Activated CD8-positive, alpha-beta T cell treated with anti-CD3 and anti-CD28 coated beads for 36 hours (primary cell): Measurements from ENCODE around the gene RPS6KA2. TPM values are rescaled to one million over a fixed set of nuclear protein-coding genes. Genes with fewer than 3 reads are reported as not detected.

Experiments used
- ATAC-seq: fragments of 200-7000 bp; cut with Tn5 transposase; one replicate; pipeline ENCODE4 v1.10.0; 2021; ENCODE audit warnings: mild to moderate bottlenecking, moderate library complexity
- CTCF ChIA-PET: fragments of 350-600 bp; sonication (Branson Sonifier 250); formaldehyde crosslinking; loops from one replicate; lab custom pipeline; 2021; ENCODE audit warnings: antibody characterized with exemption; lab: Charles Lee
- POLR2A ChIA-PET: fragments of 350-600 bp; sonication (Branson Sonifier 250); formaldehyde crosslinking; loops from one replicate; lab custom pipeline; 2021; ENCODE audit warnings: antibody characterized with exemption; lab: Charles Lee
- DNase-seq: peaks from one replicate; pipeline ENCODE4 v3.0.0-alpha.2; 2020
- H3K27ac Mint-ChIP-seq: one replicate; pipeline ENCODE4 v1.8.0; 2021; ENCODE audit warnings: mild to moderate bottlenecking, mixed read lengths
- H3K27me3 Mint-ChIP-seq: one replicate; pipeline ENCODE4 v1.8.0; 2021; ENCODE audit warnings: mixed read lengths
- H3K36me3 Mint-ChIP-seq: one replicate; pipeline ENCODE4 v1.8.0; 2021; ENCODE audit warnings: low read depth, mixed read lengths
- H3K4me1 Mint-ChIP-seq: one replicate; pipeline ENCODE4 v1.8.0; 2021; ENCODE audit warnings: low read depth, mixed read lengths
- H3K4me3 Mint-ChIP-seq: one replicate; pipeline ENCODE4 v1.8.0; 2021; ENCODE audit warnings: mild to moderate bottlenecking, moderate library complexity, mixed read lengths
- H3K9me3 Mint-ChIP-seq: one replicate; pipeline ENCODE4 v1.8.0; 2021; ENCODE audit warnings: mixed read lengths
- CTCF ChIP-seq: fragments of 200-600 bp; IDR thresholded peaks from one replicate; pipeline ENCODE4 v1.8.0; 2022; ENCODE audit warnings: antibody characterized with exemption, mild to moderate bottlenecking
- intact Hi-C: fragments of 100-400 bp; cut with micrococcal nuclease; formaldehyde crosslinking; loops from one replicate; pipeline ENCODE4 v1.10.0; 2022
- total RNA-seq, 2 experiments: library from RNA; stranded (reverse); gene quantifications; one replicate each; pipeline ENCODE4 v1.2.3, GENCODE V29; 2021

The RPS6KA2 gene
- total RNA-seq, 2 experiments from 2014 or later, result 5.8 TPM

- CTCF ChIA-PET, result interaction anchor here (1.0 to 1.6 kb wide), 6 partner anchors 12 to 338 kb away, joined by 3 to 5 read pairs (median 4); no protein-coding TSS in a partner anchor
- no peaks in the 10 kb centered on the region for H3K9me3 Mint-ChIP-seq
- no peaks in the 10 kb centered on the region for H3K27me3 Mint-ChIP-seq
- H3K4me1 Mint-ChIP-seq, result peaks cover 18% of the 10 kb centered on the region
- no peaks in the 10 kb centered on the region for H3K36me3 Mint-ChIP-seq
- H3K27ac Mint-ChIP-seq, result no peak overlapping the region
- POLR2A ChIA-PET, result interaction anchor here (1.5 kb wide), 1 partner anchor 12 kb away, joined by 3 read pairs; no protein-coding TSS in a partner anchor
- no peak overlapping the region for H3K4me3 Mint-ChIP-seq
- ATAC-seq (no peak), DNase-seq (no peak)
- intact Hi-C loops, result no loop called here
- TF ChIP-seq CTCF, result no peak
Observed at GRCh38 chr6:166436195-166437139, 190.6 kb downstream of the RPS6KA2 start.

DNA sequence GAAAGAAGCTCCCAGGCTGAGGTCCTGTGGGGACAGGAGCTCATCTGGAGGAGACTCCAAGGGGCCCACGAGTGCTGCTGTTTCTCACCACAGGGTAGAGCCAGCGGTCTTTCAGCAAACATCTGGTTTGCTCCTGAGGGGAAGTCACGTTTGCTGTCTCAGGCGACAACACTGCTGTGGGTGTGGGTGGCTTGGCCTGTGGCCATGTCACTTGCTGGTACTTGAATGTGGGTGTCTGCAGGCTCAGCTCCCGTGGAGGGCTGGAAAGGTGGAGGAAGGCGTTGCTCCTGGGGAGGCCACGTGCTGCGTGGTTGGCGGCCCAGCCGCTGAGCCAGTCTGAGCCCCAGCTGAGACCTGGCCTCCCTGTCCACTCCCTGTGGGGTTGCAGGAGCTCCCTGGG, 191.5 kb downstream of the RPS6KA2 start:
- ChIA-PET POLR2A (interaction anchor here (1.5 kb wide), 1 partner anchor 12 kb away, joined by 3 read pairs; no protein-coding TSS in a partner anchor), CTCF (interaction anchor here (0.9 to 1.7 kb wide), 10 partner anchors 12 to 339 kb away, joined by 3 to 7 read pairs (median 4); no protein-coding TSS in a partner anchor)
- peak; percentile 60 for DNase-seq
- ATAC-seq, result peak; percentile 77
- H3K4me1 Mint-ChIP-seq, result peaks cover 18% of the 10 kb centered on the region
- no peak overlapping the region for H3K27ac Mint-ChIP-seq
- no peaks in the 10 kb centered on the region for H3K27me3 Mint-ChIP-seq
- no peak overlapping the region for H3K4me3 Mint-ChIP-seq
- H3K36me3 Mint-ChIP-seq, result no peaks in the 10 kb centered on the region
- TF ChIP-seq CTCF, result no peak
- intact Hi-C loops, result no loop called here
- H3K9me3 Mint-ChIP-seq, result no peaks in the 10 kb centered on the region

DNA sequence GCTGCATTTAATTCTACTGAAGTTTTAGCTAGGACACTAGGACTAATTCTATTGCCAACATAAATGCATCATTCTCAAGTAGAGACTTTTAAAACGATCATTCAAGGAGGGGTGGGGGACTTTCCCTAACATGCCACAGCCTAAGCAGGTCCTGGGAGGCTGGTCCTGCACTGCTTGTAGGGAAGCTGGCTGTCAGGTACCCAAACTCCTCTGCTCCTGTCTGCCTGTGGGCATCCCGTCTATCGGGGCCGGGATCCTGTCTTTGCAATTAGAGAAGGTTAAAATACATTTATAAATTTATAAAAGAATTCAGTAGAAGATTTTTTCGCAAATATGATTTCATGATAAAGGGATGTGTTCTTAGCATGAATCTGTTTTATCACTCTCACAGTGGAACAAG, 192.7 kb downstream of the RPS6KA2 start:
- TF ChIP-seq CTCF, result no peak
- H3K9me3 Mint-ChIP-seq, result no peaks in the 10 kb centered on the region
- no peaks in the 10 kb centered on the region for H3K27me3 Mint-ChIP-seq

GRCh38 chr6:166433096-166433495, 194.0 kb downstream of the RPS6KA2 start:
- no peak overlapping the region for H3K27ac Mint-ChIP-seq
- CTCF ChIA-PET, result no interaction called here
- no peak for ATAC-seq
- H3K9me3 Mint-ChIP-seq, result peaks cover 4% of the 10 kb centered on the region
- DNase-seq, result no peak
- no peaks in the 10 kb centered on the region for H3K27me3 Mint-ChIP-seq
- no peak overlapping the region for H3K4me3 Mint-ChIP-seq
- intact Hi-C loops, result no loop called here
- no peaks in the 10 kb centered on the region for H3K36me3 Mint-ChIP-seq
- peaks cover 10% of the 10 kb centered on the region for H3K4me1 Mint-ChIP-seq
- POLR2A ChIA-PET, result no interaction called here
- no peak for TF ChIP-seq CTCF

More for the DNA sequence above, 192.7 kb downstream of the RPS6KA2 start:
- intact Hi-C loops, result no loop called here
- no peaks in the 10 kb centered on the region for H3K36me3 Mint-ChIP-seq
- POLR2A ChIA-PET, result interaction anchor here (0.8 to 1.5 kb wide), 2 partner anchors 9 to 10 kb away, joined by 3 read pairs; no protein-coding TSS in a partner anchor
- ATAC-seq, result no peak
- no peak overlapping the region for H3K4me3 Mint-ChIP-seq
- peaks cover 11% of the 10 kb centered on the region for H3K4me1 Mint-ChIP-seq
- H3K27ac Mint-ChIP-seq, result no peak overlapping the region
- CTCF ChIA-PET, result interaction anchor here (0.8 to 1.7 kb wide), 4 partner anchors 15 to 55 kb away, joined by 3 to 7 read pairs (median 4); no protein-coding TSS in a partner anchor
- no peak for DNase-seq

DNA sequence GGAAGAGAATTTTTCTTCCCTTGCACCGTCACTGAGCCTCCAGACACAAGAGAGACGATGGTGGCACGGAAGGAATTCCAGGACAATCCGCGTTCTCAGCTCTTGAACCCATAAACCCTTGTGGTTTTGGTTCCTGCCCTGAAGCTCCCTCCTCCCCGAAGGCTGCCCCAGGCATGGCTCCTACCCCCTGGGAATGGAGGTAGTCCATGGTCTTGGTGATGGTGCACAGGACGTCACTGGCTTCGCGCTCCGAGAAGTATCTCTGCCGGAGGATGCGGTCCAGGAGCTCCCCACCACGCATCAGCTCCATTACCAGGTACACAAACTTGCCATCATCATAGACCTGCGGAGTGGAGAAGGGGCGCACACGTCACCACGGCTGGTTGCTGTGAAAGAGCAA, 196.8 kb downstream of the RPS6KA2 start:
- intact Hi-C loops, result no loop called here
- no peak for ATAC-seq
- ChIA-PET POLR2A (interaction anchor here (1.1 kb wide), 1 partner anchor 11 kb away, joined by 4 read pairs; no protein-coding TSS in a partner anchor), CTCF (no interaction called here)
- TF ChIP-seq CTCF, result no peak
- Mint-ChIP-seq H3K4me1 (peaks cover under 1% of the 10 kb centered on the region), H3K36me3 (no peaks in the 10 kb centered on the region), H3K4me3 (no peak overlapping the region), H3K27ac (no peak overlapping the region), H3K9me3 (peaks cover 4% of the 10 kb centered on the region), H3K27me3 (no peaks in the 10 kb centered on the region)
- no peak for DNase-seq
